Measurements from ENCODE around the gene CARD10.

CARD10 gene

DNA sequence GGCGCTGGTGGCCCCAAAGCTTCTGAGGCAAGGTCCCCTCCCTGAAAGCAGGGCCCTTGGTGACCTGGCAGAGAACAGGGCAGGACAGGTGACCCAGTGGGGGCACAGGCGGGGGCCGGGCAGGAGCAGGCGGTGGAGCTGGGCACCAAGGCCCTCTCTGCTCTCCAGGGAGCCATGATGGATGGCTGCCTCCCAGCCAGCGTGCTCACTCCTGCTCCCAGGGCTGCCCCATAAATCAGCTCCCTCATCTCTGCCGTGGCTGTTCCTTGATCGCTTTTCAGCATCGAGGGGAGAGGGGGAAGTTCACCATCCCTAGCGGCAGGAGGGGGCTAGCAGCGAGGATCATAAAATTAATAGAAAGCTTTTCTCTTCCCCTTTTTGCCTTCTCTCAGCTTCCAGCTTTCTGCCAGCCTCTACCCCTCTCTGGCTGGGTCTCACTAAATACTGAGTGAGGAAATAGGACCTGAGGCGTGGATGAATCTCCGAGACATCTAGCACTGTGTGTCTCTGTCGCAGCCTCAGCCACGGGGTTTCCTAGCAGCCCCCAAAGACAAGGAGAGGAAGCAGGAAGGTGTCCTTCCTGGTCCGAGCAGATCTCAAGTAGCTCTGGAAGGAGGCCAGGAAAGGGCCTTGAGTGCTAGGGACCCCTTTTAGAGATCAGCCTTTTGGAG, 69.7 kb downstream of the CARD10 start:
- H3K9ac ChIP-seq (ENCODE audit: low read depth, low read length), result no peak overlapping the region
- H3K4me1 ChIP-seq (ENCODE audit: insufficient read depth, low read length), result no peaks in the 10 kb centered on the region
- no peak overlapping the region for H3K4me3 ChIP-seq (ENCODE audit: low read length)
- no peak overlapping the region for H3K27ac ChIP-seq (ENCODE audit: low read length)
- no peaks in the 10 kb centered on the region for H3K9me3 ChIP-seq (ENCODE audit: insufficient read depth, low read depth, low read length)
- H3K27me3 ChIP-seq (ENCODE audit: insufficient read depth, low read length), result no peaks in the 10 kb centered on the region
- H3K36me3 ChIP-seq (ENCODE audit: insufficient read depth, low read depth, low read length), result no peaks in the 10 kb centered on the region

DNA sequence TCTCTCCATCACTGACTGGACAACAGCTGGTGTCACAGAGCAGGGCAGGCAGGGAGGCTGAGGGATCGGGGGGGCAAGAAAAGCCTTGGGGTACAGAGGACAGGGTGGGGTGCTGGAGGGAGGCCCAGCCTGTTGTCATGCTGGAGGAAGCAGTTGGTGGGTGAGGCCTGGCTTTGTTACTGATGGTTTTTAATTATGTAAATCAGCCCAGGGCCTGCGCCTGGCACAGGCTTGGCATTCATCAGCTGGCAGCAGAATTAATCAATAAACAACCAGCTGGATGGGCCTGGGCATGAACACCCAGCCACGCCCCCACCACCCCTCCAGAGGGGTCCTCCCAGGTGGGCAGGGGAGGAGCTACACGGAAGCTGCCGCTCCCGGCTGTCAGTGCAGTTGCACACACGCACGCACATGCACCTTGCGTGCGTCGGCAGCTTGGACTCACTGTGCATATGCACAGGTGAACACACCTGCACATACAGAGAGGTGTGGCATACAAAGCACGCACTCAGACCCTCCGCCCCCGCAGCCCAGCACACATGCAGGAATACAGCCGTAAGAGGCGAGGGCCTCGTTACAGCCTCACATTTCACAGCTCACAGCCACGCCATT, 70.6 kb downstream of the CARD10 start:
- H3K9me3 ChIP-seq (ENCODE audit: insufficient read depth, low read depth, low read length), result no peaks in the 10 kb centered on the region
- H3K27me3 ChIP-seq (ENCODE audit: insufficient read depth, low read length), result no peaks in the 10 kb centered on the region
- H3K9ac ChIP-seq (ENCODE audit: low read depth, low read length), result no peak overlapping the region
- H3K36me3 ChIP-seq (ENCODE audit: insufficient read depth, low read depth, low read length), result no peaks in the 10 kb centered on the region
- H3K4me1 ChIP-seq (ENCODE audit: insufficient read depth, low read length), result no peaks in the 10 kb centered on the region
- no peak overlapping the region for H3K27ac ChIP-seq (ENCODE audit: low read length)
- H3K4me3 ChIP-seq (ENCODE audit: low read length), result no peak overlapping the region

DNA sequence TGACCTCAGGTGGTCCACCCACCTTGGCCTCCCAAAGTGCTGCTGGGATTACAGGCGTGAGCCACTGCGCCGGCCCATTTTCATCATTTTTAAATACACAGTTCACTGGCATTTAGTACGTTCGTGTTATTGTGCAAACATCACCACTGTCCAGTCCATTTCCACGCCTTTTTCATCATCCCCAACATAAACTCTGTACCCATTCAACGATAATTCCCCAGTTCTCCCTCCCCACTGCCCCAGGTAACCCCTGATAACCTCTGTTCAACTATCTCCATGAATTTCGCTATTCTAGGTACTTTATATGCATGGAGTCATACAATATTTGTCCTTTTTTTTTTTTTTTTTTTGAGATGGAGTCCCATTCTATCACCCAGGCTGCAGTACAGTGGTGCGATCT, 73.7 kb downstream of the CARD10 start:
- H3K4me3 ChIP-seq (ENCODE audit: low read length), result no peak overlapping the region
- no peaks in the 10 kb centered on the region for H3K36me3 ChIP-seq (ENCODE audit: insufficient read depth, low read depth, low read length)
- no peaks in the 10 kb centered on the region for H3K27me3 ChIP-seq (ENCODE audit: insufficient read depth, low read length)
- H3K9me3 ChIP-seq (ENCODE audit: insufficient read depth, low read depth, low read length), result no peaks in the 10 kb centered on the region
- H3K27ac ChIP-seq (ENCODE audit: low read length), result no peak overlapping the region
- H3K9ac ChIP-seq (ENCODE audit: low read depth, low read length), result no peak overlapping the region
- H3K4me1 ChIP-seq (ENCODE audit: insufficient read depth, low read length), result no peaks in the 10 kb centered on the region

DNA sequence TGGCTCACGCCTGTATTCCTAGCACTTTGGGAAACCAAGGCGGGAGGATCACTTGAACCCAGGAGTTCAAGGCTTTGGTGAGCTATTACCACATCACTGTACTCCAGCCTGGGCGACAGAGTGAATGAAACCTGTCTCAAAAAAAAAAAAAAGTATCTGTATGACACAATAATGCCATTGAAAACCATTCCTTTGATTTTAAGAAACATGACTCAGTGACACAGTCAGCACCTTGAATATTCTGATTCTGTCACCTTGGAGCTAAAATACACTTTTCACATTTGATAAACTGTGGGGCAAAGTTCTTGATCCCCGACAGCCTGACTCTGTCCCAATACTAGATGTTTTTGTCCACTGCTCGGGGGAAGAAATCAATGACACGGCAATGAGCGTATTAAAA, 75.2 kb downstream of the CARD10 start:
- H3K9ac ChIP-seq (ENCODE audit: low read depth, low read length), result no peak overlapping the region
- H3K36me3 ChIP-seq (ENCODE audit: insufficient read depth, low read depth, low read length), result no peaks in the 10 kb centered on the region
- H3K4me1 ChIP-seq (ENCODE audit: insufficient read depth, low read length), result no peaks in the 10 kb centered on the region
- no peak overlapping the region for H3K27ac ChIP-seq (ENCODE audit: low read length)
- H3K4me3 ChIP-seq (ENCODE audit: low read length), result no peak overlapping the region
- H3K27me3 ChIP-seq (ENCODE audit: insufficient read depth, low read length), result no peaks in the 10 kb centered on the region
- no peaks in the 10 kb centered on the region for H3K9me3 ChIP-seq (ENCODE audit: insufficient read depth, low read depth, low read length)

DNA sequence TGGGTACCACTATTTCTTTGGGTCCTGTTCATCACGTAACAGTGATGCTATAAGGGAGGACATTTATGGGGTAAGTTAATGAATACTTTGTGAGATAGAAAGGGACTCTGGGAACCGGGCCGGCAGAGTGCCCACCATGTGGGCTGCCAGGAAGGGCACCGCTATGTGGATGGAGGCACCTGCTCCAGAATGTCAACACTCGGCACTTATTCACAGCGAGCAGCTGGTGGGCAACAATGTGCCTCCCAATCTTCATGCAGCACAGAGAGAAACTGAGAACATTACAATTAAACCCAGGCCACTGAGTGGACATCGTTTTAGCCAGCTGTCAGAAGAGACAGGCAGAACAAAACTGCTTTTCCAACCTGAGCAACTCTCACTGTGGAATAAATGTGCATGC, 76.1 kb downstream of the CARD10 start:
- H3K4me1 ChIP-seq (ENCODE audit: insufficient read depth, low read length), result no peaks in the 10 kb centered on the region
- H3K36me3 ChIP-seq (ENCODE audit: insufficient read depth, low read depth, low read length), result no peaks in the 10 kb centered on the region
- H3K9me3 ChIP-seq (ENCODE audit: insufficient read depth, low read depth, low read length), result no peaks in the 10 kb centered on the region
- H3K27me3 ChIP-seq (ENCODE audit: insufficient read depth, low read length), result no peaks in the 10 kb centered on the region
- no peak overlapping the region for H3K27ac ChIP-seq (ENCODE audit: low read length)
- no peak overlapping the region for H3K9ac ChIP-seq (ENCODE audit: low read depth, low read length)
- H3K4me3 ChIP-seq (ENCODE audit: low read length), result no peak overlapping the region

DNA sequence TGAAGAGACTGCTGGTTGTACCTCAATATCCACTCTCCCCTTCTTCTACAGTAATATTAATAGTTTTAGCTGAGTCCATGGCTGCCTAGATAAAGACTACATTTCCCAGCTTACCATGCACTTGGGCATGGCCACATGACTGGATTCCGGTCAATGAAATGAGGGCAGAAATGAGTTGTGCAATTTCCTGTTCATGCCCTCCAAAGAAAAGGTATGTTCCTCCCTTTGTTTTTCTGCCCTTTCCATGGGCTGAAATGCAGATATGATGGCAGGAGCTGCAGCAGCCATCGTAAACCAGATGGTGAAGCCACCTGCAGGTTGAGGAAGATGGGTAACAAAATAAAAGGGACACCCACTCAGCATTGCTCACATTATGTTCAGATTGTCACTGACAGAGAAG, 76.7 kb downstream of the CARD10 start:
- no peaks in the 10 kb centered on the region for H3K36me3 ChIP-seq (ENCODE audit: insufficient read depth, low read depth, low read length)

DNA sequence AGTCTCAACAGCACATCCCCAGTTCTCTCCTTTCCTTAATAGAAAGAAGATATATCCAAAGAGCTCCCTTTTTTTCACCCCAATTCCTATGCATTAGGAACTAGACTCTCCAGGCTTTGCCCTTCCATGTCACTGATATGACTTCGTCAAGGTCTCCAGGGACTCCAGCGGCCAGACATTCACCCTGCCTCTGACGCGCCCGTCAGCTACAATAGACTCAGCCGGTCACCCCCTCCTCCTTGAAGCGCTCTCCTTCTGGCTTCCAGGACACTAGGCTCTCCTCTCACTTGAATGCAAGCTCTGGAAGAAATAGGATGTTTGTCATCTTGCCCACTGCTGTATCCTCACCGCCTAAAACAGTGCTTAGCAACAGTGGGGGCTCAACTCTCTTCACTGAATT, 77.1 kb downstream of the CARD10 start:
- Histone ChIP-seq H3K27me3 (ENCODE audit: insufficient read depth, low read length) (no peaks in the 10 kb centered on the region), H3K4me1 (ENCODE audit: insufficient read depth, low read length) (no peaks in the 10 kb centered on the region)

More for the DNA sequence above, 76.7 kb downstream of the CARD10 start:
- H3K27ac ChIP-seq (ENCODE audit: low read length), result no peak overlapping the region
- no peaks in the 10 kb centered on the region for H3K27me3 ChIP-seq (ENCODE audit: insufficient read depth, low read length)
- no peaks in the 10 kb centered on the region for H3K9me3 ChIP-seq (ENCODE audit: insufficient read depth, low read depth, low read length)
- no peaks in the 10 kb centered on the region for H3K4me1 ChIP-seq (ENCODE audit: insufficient read depth, low read length)
- H3K9ac ChIP-seq (ENCODE audit: low read depth, low read length), result no peak overlapping the region
- H3K4me3 ChIP-seq (ENCODE audit: low read length), result no peak overlapping the region

DNA sequence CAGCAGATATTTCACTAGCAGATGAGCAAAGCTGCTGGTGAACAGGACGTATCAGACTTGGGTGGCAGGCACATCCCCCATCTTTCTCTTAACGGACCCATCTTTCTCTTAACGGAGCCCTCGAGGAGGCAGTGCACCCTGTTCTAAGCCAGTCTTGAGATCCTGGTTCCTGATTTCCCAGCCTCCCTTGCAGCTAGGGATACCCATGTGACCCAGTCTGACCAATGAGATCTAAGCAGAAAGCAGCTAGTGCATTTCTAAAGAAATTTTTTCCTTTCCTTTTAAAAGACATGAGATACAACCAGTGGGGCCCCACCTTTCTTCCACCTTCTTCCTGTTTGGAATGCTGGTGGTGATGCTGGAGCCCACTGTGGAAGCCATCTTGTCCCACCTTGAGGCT, 78.3 kb downstream of the CARD10 start:
- Histone ChIP-seq H3K4me1 (ENCODE audit: insufficient read depth, low read length) (no peaks in the 10 kb centered on the region), H3K27me3 (ENCODE audit: insufficient read depth, low read length) (no peaks in the 10 kb centered on the region), H3K4me3 (ENCODE audit: low read length) (no peak overlapping the region), H3K27ac (ENCODE audit: low read length) (no peak overlapping the region), H3K9me3 (ENCODE audit: insufficient read depth, low read depth, low read length) (no peaks in the 10 kb centered on the region), H3K36me3 (ENCODE audit: insufficient read depth, low read depth, low read length) (no peaks in the 10 kb centered on the region), H3K9ac (ENCODE audit: low read depth, low read length) (no peak overlapping the region)

More for the DNA sequence above, 77.1 kb downstream of the CARD10 start:
- Histone ChIP-seq H3K4me3 (ENCODE audit: low read length) (no peak overlapping the region), H3K9me3 (ENCODE audit: insufficient read depth, low read depth, low read length) (no peaks in the 10 kb centered on the region), H3K27ac (ENCODE audit: low read length) (no peak overlapping the region), H3K36me3 (ENCODE audit: insufficient read depth, low read depth, low read length) (no peaks in the 10 kb centered on the region), H3K9ac (ENCODE audit: low read depth, low read length) (no peak overlapping the region)
